Measurements from ENCODE around the gene PRSS36. TPM values are rescaled to one million over a fixed set of nuclear protein-coding genes. Genes with fewer than 3 reads are reported as not detected.

PRSS36 gene
- total and polyA plus RNA-seq, 4 donors: 0.09 to 2.1 (median 0.62) TPM

DNA sequence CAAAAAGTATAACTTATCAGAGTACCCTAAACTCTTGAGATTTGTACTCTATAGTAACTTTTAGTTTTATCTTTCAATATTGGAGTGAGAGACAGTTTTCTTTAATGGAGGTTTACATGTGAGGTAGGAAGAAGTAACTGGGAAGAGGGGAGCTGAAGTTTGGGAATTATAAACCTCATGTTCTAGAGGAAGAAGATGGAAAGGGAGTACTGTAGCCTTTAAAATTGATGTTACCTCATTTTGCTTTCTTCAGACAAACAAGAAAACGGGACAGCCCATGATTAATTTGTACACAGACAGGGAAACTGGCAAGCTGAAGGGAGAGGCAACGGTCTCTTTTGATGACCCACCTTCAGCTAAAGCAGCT, 39.5 kb upstream of the PRSS36 start:
- Histone ChIP-seq H3K27ac (ENCODE audit: low read depth in 1 of 2, low read length in 2 of 2) (no peak overlapping the region), H3K4me3 (ENCODE audit: low read depth in 1 of 3, low read length in 3 of 3) (no peak overlapping the region), H3K36me3 (ENCODE audit: control insufficient read depth in 4 of 4, insufficient read depth in 3 of 4, low read depth in 1 of 4, low read length in 3 of 4) (peaks cover 24 to 95% (median 81%) of the 10 kb centered on the region in 4 donors), H3K9ac (ENCODE audit: low read depth in 1 of 2, low read length in 2 of 2) (no peak overlapping the region), H3K9me3 (ENCODE audit: control insufficient read depth in 4 of 4, low read length in 3 of 4) (no peaks in the 10 kb centered on the region), H3K27me3 (ENCODE audit: control insufficient read depth in 4 of 4, insufficient read depth in 4 of 4, low read length in 3 of 4) (no peaks in the 10 kb centered on the region), H3K4me1 (ENCODE audit: control insufficient read depth in 4 of 4, insufficient read depth in 4 of 4, low read length in 3 of 4) (peaks cover 0 to 3% (median 0%) of the 10 kb centered on the region in 4 donors)
- 92% methylated on average over 2 of the region's 2 CpGs for WGBS
- no peak for DNase-seq (ENCODE audit: low spot score)
- TF ChIP-seq YY1 (IDR thresholded peaks at IDR 0.05) (no peak), JUND (IDR thresholded peaks at IDR 0.05) (no peak), HNF4G (IDR thresholded peaks at IDR 0.05) (no peak), FOXA1 (IDR thresholded peaks at IDR 0.05) (no peak), SP1 (IDR thresholded peaks at IDR 0.05) (no peak), GABPA (IDR thresholded peaks at IDR 0.05 in 1 of 2, conservative IDR thresholded peaks at IDR 0.05 in 1 of 2) (no peak), FOXA2 (IDR thresholded peaks at IDR 0.05) (no peak)
- TF ChIP-seq, protein P1, sequence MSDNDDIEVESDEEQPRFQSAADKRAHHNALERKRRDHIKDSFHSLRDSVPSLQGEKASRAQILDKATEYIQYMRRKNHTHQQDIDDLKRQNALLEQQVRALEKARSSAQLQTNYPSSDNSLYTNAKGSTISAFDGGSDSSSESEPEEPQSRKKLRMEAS (IDR thresholded peaks at IDR 0.05): no peak
- TF ChIP-seq, protein P2, sequence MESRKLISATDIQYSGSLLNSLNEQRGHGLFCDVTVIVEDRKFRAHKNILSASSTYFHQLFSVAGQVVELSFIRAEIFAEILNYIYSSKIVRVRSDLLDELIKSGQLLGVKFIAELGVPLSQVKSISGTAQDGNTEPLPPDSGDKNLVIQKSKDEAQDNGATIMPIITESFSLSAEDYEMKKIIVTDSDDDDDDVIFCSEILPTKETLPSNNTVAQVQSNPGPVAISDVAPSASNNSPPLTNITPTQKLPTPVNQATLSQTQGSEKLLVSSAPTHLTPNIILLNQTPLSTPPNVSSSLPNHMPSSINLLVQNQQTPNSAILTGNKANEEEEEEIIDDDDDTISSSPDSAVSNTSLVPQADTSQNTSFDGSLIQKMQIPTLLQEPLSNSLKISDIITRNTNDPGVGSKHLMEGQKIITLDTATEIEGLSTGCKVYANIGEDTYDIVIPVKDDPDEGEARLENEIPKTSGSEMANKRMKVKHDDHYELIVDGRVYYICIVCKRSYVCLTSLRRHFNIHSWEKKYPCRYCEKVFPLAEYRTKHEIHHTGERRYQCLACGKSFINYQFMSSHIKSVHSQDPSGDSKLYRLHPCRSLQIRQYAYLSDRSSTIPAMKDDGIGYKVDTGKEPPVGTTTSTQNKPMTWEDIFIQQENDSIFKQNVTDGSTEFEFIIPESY (IDR thresholded peaks at IDR 0.05): no peak
- TF ChIP-seq, protein P3, sequence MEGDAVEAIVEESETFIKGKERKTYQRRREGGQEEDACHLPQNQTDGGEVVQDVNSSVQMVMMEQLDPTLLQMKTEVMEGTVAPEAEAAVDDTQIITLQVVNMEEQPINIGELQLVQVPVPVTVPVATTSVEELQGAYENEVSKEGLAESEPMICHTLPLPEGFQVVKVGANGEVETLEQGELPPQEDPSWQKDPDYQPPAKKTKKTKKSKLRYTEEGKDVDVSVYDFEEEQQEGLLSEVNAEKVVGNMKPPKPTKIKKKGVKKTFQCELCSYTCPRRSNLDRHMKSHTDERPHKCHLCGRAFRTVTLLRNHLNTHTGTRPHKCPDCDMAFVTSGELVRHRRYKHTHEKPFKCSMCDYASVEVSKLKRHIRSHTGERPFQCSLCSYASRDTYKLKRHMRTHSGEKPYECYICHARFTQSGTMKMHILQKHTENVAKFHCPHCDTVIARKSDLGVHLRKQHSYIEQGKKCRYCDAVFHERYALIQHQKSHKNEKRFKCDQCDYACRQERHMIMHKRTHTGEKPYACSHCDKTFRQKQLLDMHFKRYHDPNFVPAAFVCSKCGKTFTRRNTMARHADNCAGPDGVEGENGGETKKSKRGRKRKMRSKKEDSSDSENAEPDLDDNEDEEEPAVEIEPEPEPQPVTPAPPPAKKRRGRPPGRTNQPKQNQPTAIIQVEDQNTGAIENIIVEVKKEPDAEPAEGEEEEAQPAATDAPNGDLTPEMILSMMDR (IDR thresholded peaks at IDR 0.05; ENCODE audit: low read depth, low read length, missing input control): no peak
- TF ChIP-seq, protein P4, sequence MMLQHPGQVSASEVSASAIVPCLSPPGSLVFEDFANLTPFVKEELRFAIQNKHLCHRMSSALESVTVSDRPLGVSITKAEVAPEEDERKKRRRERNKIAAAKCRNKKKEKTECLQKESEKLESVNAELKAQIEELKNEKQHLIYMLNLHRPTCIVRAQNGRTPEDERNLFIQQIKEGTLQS (IDR thresholded peaks at IDR 0.05): no peak

DNA sequence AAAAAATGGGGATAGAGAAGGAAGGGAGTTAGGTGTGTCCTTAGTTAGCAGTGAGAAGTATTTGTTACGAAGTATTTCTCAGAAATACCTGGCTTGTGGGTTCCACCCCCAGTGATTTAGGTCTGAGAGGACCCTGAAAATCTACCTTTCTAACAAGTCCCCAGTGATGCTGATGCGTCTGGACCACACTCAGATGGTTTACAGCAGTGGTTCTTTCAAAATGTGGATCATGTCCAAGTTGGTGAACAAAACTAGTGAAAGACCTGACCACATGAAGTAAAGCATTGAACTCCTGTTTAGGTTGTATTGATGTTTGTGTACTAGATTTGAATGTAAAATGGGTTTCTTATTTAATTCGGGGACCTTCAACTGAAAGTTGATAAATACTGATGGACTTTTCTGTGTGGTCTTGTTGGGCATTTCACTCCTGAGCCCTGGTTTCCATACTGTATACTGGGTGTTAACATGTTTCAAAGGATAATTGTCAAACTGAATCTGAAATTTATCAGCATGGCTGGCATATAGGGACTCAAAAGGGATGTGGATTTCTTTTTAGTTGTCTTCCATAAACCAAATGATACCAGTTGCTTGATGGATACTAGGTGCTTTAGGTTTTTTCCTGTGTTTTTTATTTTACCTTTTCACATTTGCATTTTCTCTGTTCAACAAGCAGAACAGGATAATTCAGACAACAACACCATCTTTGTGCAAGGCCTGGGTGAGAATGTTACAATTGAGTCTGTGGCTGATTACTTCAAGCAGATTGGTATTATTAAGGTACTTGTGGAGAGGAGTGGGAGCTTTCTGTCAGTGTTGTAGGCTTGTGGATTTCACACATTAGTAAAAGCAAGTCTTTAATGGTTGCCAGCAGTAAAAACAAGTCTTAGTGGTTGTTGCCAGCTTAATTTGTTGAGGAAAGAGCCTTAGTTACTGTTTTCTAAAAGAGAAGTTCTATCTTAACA, 38.9 kb upstream of the PRSS36 start:
- Histone ChIP-seq H3K27me3 (ENCODE audit: control insufficient read depth in 4 of 4, insufficient read depth in 4 of 4, low read length in 3 of 4) (no peaks in the 10 kb centered on the region), H3K27ac (ENCODE audit: low read depth in 1 of 2, low read length in 2 of 2) (no peak overlapping the region), H3K9ac (ENCODE audit: low read depth in 1 of 2, low read length in 2 of 2) (no peak overlapping the region), H3K4me3 (ENCODE audit: low read depth in 1 of 3, low read length in 3 of 3) (no peak overlapping the region), H3K4me1 (ENCODE audit: control insufficient read depth in 4 of 4, insufficient read depth in 4 of 4, low read length in 3 of 4) (peaks cover 0 to 4% (median 0%) of the 10 kb centered on the region in 4 donors), H3K36me3 (ENCODE audit: control insufficient read depth in 4 of 4, insufficient read depth in 3 of 4, low read depth in 1 of 4, low read length in 3 of 4) (peaks cover 23 to 95% (median 85%) of the 10 kb centered on the region in 4 donors), H3K9me3 (ENCODE audit: control insufficient read depth in 4 of 4, low read length in 3 of 4) (no peaks in the 10 kb centered on the region)
- DNase-seq (ENCODE audit: low spot score): no peak
- TF ChIP-seq, protein P3 (IDR thresholded peaks at IDR 0.05; ENCODE audit: low read depth, low read length, missing input control): no peak
- no peak for TF ChIP-seq YY1 (IDR thresholded peaks at IDR 0.05)
- no peak for TF ChIP-seq FOXA2 (IDR thresholded peaks at IDR 0.05)
- TF ChIP-seq EGR1 (IDR thresholded peaks at IDR 0.05; ENCODE audit: low read depth in 2 of 2): no peak
- 91% methylated on average over 3 of the region's 3 CpGs for WGBS

All from liver (tissue), 9 donors.